ENCODE data around the gene PRM2. TPM values are rescaled to one million over a fixed set of nuclear protein-coding genes. Genes with fewer than 3 reads are reported as not detected.

The PRM2 gene
- total RNA-seq, 1 experiment from 2014 or later = not detected

GRCh38 chr16:11278681-11279628, 2.7 kb upstream of the PRM2 start:
- no peak overlapping the region for H2BK12ac ChIP-seq (ENCODE audit: insufficient read length, low read depth, low read length)
- no peak overlapping the region for H2BK20ac ChIP-seq (ENCODE audit: low read depth, low read length, poor library complexity, severe bottlenecking)
- no peak for TF ChIP-seq CTCF (conservative IDR thresholded peaks at IDR 0.05)
- no CpG with 5 or more reads among the region's 7 CpGs for WGBS (ENCODE audit: extremely low coverage, insufficient read length, low lambda C conversion rate)
- H4K5ac ChIP-seq (ENCODE audit: insufficient read length, low read depth, low read length) = no peak overlapping the region
- H3K27me3 Mint-ChIP-seq (ENCODE audit: low read depth) = no peaks in the 10 kb centered on the region; the same call in 1 of the 2 replicates
- no peak overlapping the region for H3K4me3 Mint-ChIP-seq
- no peaks in the 10 kb centered on the region for H3K9me3 ChIP-seq (ENCODE audit: control insufficient read depth, low read depth, low read length)
- no peak overlapping the region for H2BK5ac ChIP-seq (ENCODE audit: insufficient read length, low read length)
- H3K9ac ChIP-seq (ENCODE audit: extremely low read depth, insufficient read length, low read length) = no peak overlapping the region
- no peak overlapping the region for H3K27ac ChIP-seq (ENCODE audit: insufficient read length, low read depth, low read length)
- H3K9me3 Mint-ChIP-seq = peaks cover 0 to 7% of the 10 kb centered on the region in 2 experiments; a peak in 2 of 5 replicates
- no peak for DNase-seq
- no peaks in the 10 kb centered on the region for H3K27me3 ChIP-seq (ENCODE audit: insufficient read depth, low read length)
- no peaks in the 10 kb centered on the region; the same call in 1 of the 2 replicates for H3K4me1 ChIP-seq (ENCODE audit: insufficient read depth, low read length)
- H3K79me2 ChIP-seq (ENCODE audit: insufficient read depth, low read length) = no peaks in the 10 kb centered on the region
- peaks cover 6 to 13% of the 10 kb centered on the region in 2 experiments for H3K4me1 Mint-ChIP-seq
- H3K27ac Mint-ChIP-seq = peak overlapping the region in 1 of 3 experiments; percentile 80; a peak in 2 of 7 replicates
- no peaks in the 10 kb centered on the region for H3K36me3 Mint-ChIP-seq (ENCODE audit: insufficient read depth in 1 of 3, low read depth in 3 of 3)
- no peak overlapping the region for H3T11ph ChIP-seq (ENCODE audit: low read length)
- H3K18ac ChIP-seq (ENCODE audit: insufficient read length, low read depth, low read length) = no peak overlapping the region
- H4K8ac ChIP-seq (replicated peaks; ENCODE audit: insufficient read length, low read depth, low read length) = no peak overlapping the region
- H3K56ac ChIP-seq (ENCODE audit: insufficient read length, low read depth, low read length) = no peak overlapping the region
- H2BK15ac ChIP-seq (ENCODE audit: low read depth, low read length) = no peak overlapping the region
- H3K4ac ChIP-seq (ENCODE audit: low read depth, low read length) = no peak overlapping the region
- H2AFZ ChIP-seq (ENCODE audit: low read length) = no peak overlapping the region
- H3K79me1 ChIP-seq (ENCODE audit: insufficient read depth, low read depth, low read length, poor library complexity, severe bottlenecking) = no peaks in the 10 kb centered on the region
- no peak overlapping the region for H3K14ac ChIP-seq (ENCODE audit: insufficient read depth, low read length)
- H3K23ac ChIP-seq (ENCODE audit: insufficient read length, low read depth, low read length) = no peak overlapping the region
- no peak overlapping the region for H2AK5ac ChIP-seq (ENCODE audit: insufficient read length, low read length)
- H2BK120ac ChIP-seq (ENCODE audit: low read depth, low read length, poor library complexity, severe bottlenecking) = no peak overlapping the region
- H4K20me1 ChIP-seq (ENCODE audit: control insufficient read depth, insufficient read depth, insufficient read length) = no peaks in the 10 kb centered on the region
- no peaks in the 10 kb centered on the region for H3K23me2 ChIP-seq (ENCODE audit: insufficient read length, low read depth, low read length, poor library complexity, severe bottlenecking)
- no peak overlapping the region for H3K4me2 ChIP-seq (ENCODE audit: insufficient read depth, insufficient read length, low read length)
- H4K91ac ChIP-seq (ENCODE audit: insufficient read length, low read depth, low read length) = no peak overlapping the region

Measured in H9 (cell line).